MM.1S (cell line): ENCODE measurements around the gene GNB1.

Experiments used
- CTCF ChIP-seq: fragments of 300-600 bp; sonication (generic); IDR thresholded peaks from 2 replicates; pipeline ENCODE4 v1.5.1; 2016; ENCODE audit warnings: antibody characterized with exemption, low read length, mixed read lengths
- EZH2 ChIP-seq: fragments of 300-600 bp; sonication (generic); optimal IDR thresholded peaks from 2 replicates; pipeline ENCODE3; 2017; ENCODE audit warnings: low read depth, mild to moderate bottlenecking, antibody characterized with exemption, low read length, mixed read lengths

GRCh38 chr1:1893997-1894353 lies 3.1 kb upstream of the GNB1 start:
- TF ChIP-seq CTCF = no peak
- TF ChIP-seq EZH2 = no peak
